ENCODE results near the gene MCOLN2. TPM values are rescaled to one million over a fixed set of nuclear protein-coding genes. Genes with fewer than 3 reads are reported as not detected.
A peak's percentile ranks its signal among the peaks of the same experiment; 100 is the strongest.

MCOLN2 gene
- total RNA-seq, 1 experiment from 2014 or later, result 22.5 TPM

DNA sequence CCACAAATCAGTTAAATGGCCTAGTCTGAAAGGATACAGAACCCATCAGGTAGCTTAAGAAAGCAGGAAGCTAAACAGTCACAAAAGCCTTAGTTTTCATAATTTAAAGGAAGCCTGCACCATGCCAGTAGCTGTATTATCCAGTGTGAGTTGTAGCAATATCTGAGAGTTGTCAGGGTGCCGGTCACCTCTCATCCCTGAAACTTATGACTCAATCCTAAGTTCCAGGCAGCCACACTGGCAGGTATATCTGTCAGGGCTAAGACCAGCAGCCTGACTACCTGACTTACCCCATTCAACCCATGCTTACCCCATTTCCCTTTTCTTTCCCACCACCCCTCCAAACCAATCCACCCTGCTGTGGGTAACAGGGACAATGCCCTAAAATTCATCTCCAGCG, 66.1 kb downstream of the MCOLN2 start:
- Histone ChIP-seq H3K4me1 (ENCODE audit: control insufficient read depth, insufficient read depth, low read length) (no peaks in the 10 kb centered on the region), H3K27me3 (ENCODE audit: control insufficient read depth, insufficient read depth, low read length) (no peaks in the 10 kb centered on the region), H3K4me3 (ENCODE audit: low read depth in 2 of 2, low read length in 2 of 2) (no peak overlapping the region), H3K9me3 (ENCODE audit: control insufficient read depth, insufficient read depth, low read depth, low read length) (no peaks in the 10 kb centered on the region), H3K27ac (ENCODE audit: low read length) (no peak overlapping the region), H3K36me3 (ENCODE audit: control insufficient read depth, insufficient read depth, low read length) (no peaks in the 10 kb centered on the region)
- in situ Hi-C loops (cut with HindIII; ENCODE audit: low pct_unique_long_range_greater_than_20kb, low sequenced_read_pairs) (no loop called here), intact Hi-C loops (cut with micrococcal nuclease; ENCODE audit: unreplicated experiment) (loop anchor here (10.0 kb wide), 3 partner anchors 56 to 306 kb away; no protein-coding TSS in a partner anchor)
- POLR2A ChIA-PET, result no interaction called here
- DNase-seq (ENCODE audit: low read depth, low spot score) (no peak), ATAC-seq (no peak)
- BruUV-seq (replicated peaks), result no TSS peak
- TF ChIP-seq POLR2AphosphoS5 (IDR thresholded peaks at IDR 0.05; ENCODE audit: low read depth, low read length) (no peak), REST (IDR thresholded peaks at IDR 0.05; ENCODE audit: insufficient read depth in 1 of 2, low read depth in 2 of 2, low read length in 1 of 2) (no peak), CTCF (IDR thresholded peaks at IDR 0.05) (0 out of 2 replicates have a peak, but pooled peaks have one; percentile 6)
- CTCF ChIA-PET, result no interaction called here

DNA sequence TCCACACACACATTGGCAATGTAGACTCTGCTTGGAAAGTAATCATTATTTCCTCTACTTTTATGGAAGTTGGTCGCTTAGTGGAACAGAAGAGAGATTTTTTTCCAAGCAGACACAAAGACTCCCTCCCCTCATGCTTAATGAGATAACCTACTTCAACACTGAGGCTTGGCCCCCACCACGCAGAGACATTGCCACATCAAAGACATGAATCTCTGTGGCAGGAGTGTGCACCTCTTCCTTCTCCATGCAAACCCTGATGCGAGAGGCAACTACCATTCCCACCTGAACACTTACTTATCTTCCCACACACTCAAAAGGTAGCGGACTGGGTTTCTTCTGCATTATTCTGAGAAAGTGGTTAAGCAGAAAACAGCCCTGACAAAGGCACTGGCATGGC, 66.6 kb downstream of the MCOLN2 start:
- intact Hi-C loops (cut with micrococcal nuclease; ENCODE audit: unreplicated experiment), result loop anchor here (10.0 kb wide), 3 partner anchors 56 to 306 kb away; no protein-coding TSS in a partner anchor
- DNase-seq (ENCODE audit: low read depth, low spot score), result no peak
- Histone ChIP-seq H3K27me3 (ENCODE audit: control insufficient read depth, insufficient read depth, low read length) (no peaks in the 10 kb centered on the region), H3K4me1 (ENCODE audit: control insufficient read depth, insufficient read depth, low read length) (no peaks in the 10 kb centered on the region), H3K9me3 (ENCODE audit: control insufficient read depth, insufficient read depth, low read depth, low read length) (no peaks in the 10 kb centered on the region), H3K27ac (ENCODE audit: low read length) (no peak overlapping the region), H3K4me3 (ENCODE audit: low read depth in 2 of 2, low read length in 2 of 2) (no peak overlapping the region), H3K36me3 (ENCODE audit: control insufficient read depth, insufficient read depth, low read length) (no peaks in the 10 kb centered on the region)
- in situ Hi-C loops (cut with HindIII; ENCODE audit: low pct_unique_long_range_greater_than_20kb, low sequenced_read_pairs), result no loop called here
- no peak for ATAC-seq
- ChIA-PET POLR2A (no interaction called here), CTCF (no interaction called here)
- BruUV-seq (replicated peaks), result no TSS peak
- TF ChIP-seq SIN3A (IDR thresholded peaks at IDR 0.05; ENCODE audit: borderline replicate concordance, insufficient read depth, low read depth, low read length), result no peak
- no peak for TF ChIP-seq CTCF (IDR thresholded peaks at IDR 0.05)
- no peak for TF ChIP-seq TCF7L2 (IDR thresholded peaks at IDR 0.05; ENCODE audit: low read depth, low read length)
- TF ChIP-seq POLR2AphosphoS5 (IDR thresholded peaks at IDR 0.05; ENCODE audit: low read depth, low read length), result no peak
- TF ChIP-seq REST (IDR thresholded peaks at IDR 0.05; ENCODE audit: insufficient read depth in 1 of 2, low read depth in 2 of 2, low read length in 1 of 2), result no peak
